ENCODE results near the gene UBL7. TPM values are rescaled to one million over a fixed set of nuclear protein-coding genes. Genes with fewer than 3 reads are reported as not detected.

The UBL7 gene
- total and polyA plus RNA-seq, 2 donors (not counting 1 experiment from before 2014, with no cell fraction given), result 44.4 to 73.9 TPM

- ATAC-seq (ENCODE audit: low read depth) (peak; percentile 19), DNase-seq (peak; percentile 63)
- peak overlapping the region; percentile 49 for H3K9ac ChIP-seq (ENCODE audit: low read length)
- H3K36me3 ChIP-seq (replicated peaks in 1 of 2; ENCODE audit: control extremely low read depth in 1 of 2, control insufficient read depth in 1 of 2, extremely low read depth in 1 of 2, insufficient read depth in 2 of 2, low read length in 1 of 2), result no peaks in the 10 kb centered on the region
- 1% methylated on average over 14 of the region's 16 CpGs for WGBS (ENCODE audit: insufficient coverage)
- intact Hi-C loops (cut with micrococcal nuclease), result loop anchor here (1.0 kb wide), 3 partner anchors 8 to 29 kb away; partner anchors contain the start of gene SEMA7A
- ChIA-PET POLR2A (interaction anchor here (0.7 to 8.4 kb wide), 10 partner anchors 8 to 384 kb away, joined by 3 to 64 read pairs (median 5); partner anchors contain the start of gene SEMA7A), CTCF (interaction anchor here (1.0 to 9.5 kb wide), 12 partner anchors 8 to 384 kb away, joined by 3 to 153 read pairs (median 6); partner anchors contain the start of gene SEMA7A)
- no peaks in the 10 kb centered on the region for H3K9me3 Mint-ChIP-seq (ENCODE audit: insufficient read depth)
- no peak overlapping the region for H2AFZ ChIP-seq (ENCODE audit: insufficient read depth, low read depth, low read length, poor library complexity, severe bottlenecking)
- peaks cover 0 to 4% (median 0%) of the 10 kb centered on the region in 3 donors for H3K9me3 ChIP-seq (ENCODE audit: control extremely low read depth in 1 of 3, control insufficient read depth in 2 of 3, insufficient read depth in 1 of 3, low read length in 2 of 3)
- H3K27ac Mint-ChIP-seq, result peak overlapping the region; percentile 57
- H3K27me3 ChIP-seq (replicated peaks in 1 of 4; ENCODE audit: control extremely low read depth in 1 of 4, control insufficient read depth in 3 of 4, insufficient read depth in 4 of 4, low read length in 3 of 4), result no peaks in the 10 kb centered on the region
- H3K4me1 Mint-ChIP-seq, result peaks cover 89% of the 10 kb centered on the region
- peak overlapping the region; percentile 80 for H3K4me2 ChIP-seq (replicated peaks; ENCODE audit: low read depth, low read length, poor library complexity, severe bottlenecking)
- no peaks in the 10 kb centered on the region for H3K27me3 Mint-ChIP-seq
- H3K27ac ChIP-seq (ENCODE audit: low read length in 2 of 2), result peak overlapping the region; percentile 76
- peak overlapping the region; percentile 49 for H3K4me3 Mint-ChIP-seq
- TF ChIP-seq CTCF (IDR thresholded peaks at IDR 0.05) (no peak), EZH2 (IDR thresholded peaks at IDR 0.05; ENCODE audit: borderline replicate concordance, insufficient read depth, low read depth, low read length, poor library complexity, severe bottlenecking) (no peak)
- peaks cover 69 to 90% of the 10 kb centered on the region in 2 donors for H3K4me1 ChIP-seq (ENCODE audit: control insufficient read depth in 2 of 2, insufficient read depth in 2 of 2, low read length in 2 of 2)
- H4K20me1 ChIP-seq (ENCODE audit: control insufficient read depth, insufficient read depth, low read length, poor library complexity, severe bottlenecking), result no peaks in the 10 kb centered on the region
- peak overlapping the region in 4 of 5 experiments; percentile 16 to 45 (median 37) for H3K4me3 ChIP-seq (ENCODE audit: control extremely low read depth in 1 of 5, extremely low read depth in 1 of 5, insufficient read depth in 1 of 5, low read depth in 2 of 5, low read length in 4 of 5)
- H3K79me2 ChIP-seq (ENCODE audit: control insufficient read depth, insufficient read depth, low read length), result peaks cover 10% of the 10 kb centered on the region
These were observed 56.9 kb downstream of the UBL7 start for GRCh38 chr15:74403991-74404563.

- Histone ChIP-seq H4K20me1 (ENCODE audit: control insufficient read depth, insufficient read depth, low read length, poor library complexity, severe bottlenecking) (no peaks in the 10 kb centered on the region), H3K4me1 (ENCODE audit: control insufficient read depth in 2 of 2, insufficient read depth in 2 of 2, low read length in 2 of 2) (peaks cover 74 to 92% of the 10 kb centered on the region in 2 donors), H3K9ac (ENCODE audit: low read length) (peak overlapping the region; percentile 49), H3K4me3 (ENCODE audit: control extremely low read depth in 1 of 5, extremely low read depth in 1 of 5, insufficient read depth in 1 of 5, low read depth in 2 of 5, low read length in 4 of 5) (peak overlapping the region in 4 of 5 experiments; percentile 16 to 45 (median 37)), H3K27me3 (replicated peaks in 1 of 4; ENCODE audit: control extremely low read depth in 1 of 4, control insufficient read depth in 3 of 4, insufficient read depth in 4 of 4, low read length in 3 of 4) (no peaks in the 10 kb centered on the region), H3K36me3 (replicated peaks in 1 of 2; ENCODE audit: control extremely low read depth in 1 of 2, control insufficient read depth in 1 of 2, extremely low read depth in 1 of 2, insufficient read depth in 2 of 2, low read length in 1 of 2) (no peaks in the 10 kb centered on the region), H3K4me2 (replicated peaks; ENCODE audit: low read depth, low read length, poor library complexity, severe bottlenecking) (peak overlapping the region; percentile 80), H3K9me3 (ENCODE audit: control extremely low read depth in 1 of 3, control insufficient read depth in 2 of 3, insufficient read depth in 1 of 3, low read length in 2 of 3) (peaks cover 0 to 4% (median 0%) of the 10 kb centered on the region in 3 donors), H3K79me2 (ENCODE audit: control insufficient read depth, insufficient read depth, low read length) (peaks cover 10% of the 10 kb centered on the region), H2AFZ (ENCODE audit: insufficient read depth, low read depth, low read length, poor library complexity, severe bottlenecking) (no peak overlapping the region), H3K27ac (ENCODE audit: low read length in 2 of 2) (peak overlapping the region; percentile 76)
- DNase-seq, result no peak
- ChIA-PET CTCF (interaction anchor here (1.0 to 9.5 kb wide), 14 partner anchors 8 to 390 kb away, joined by 3 to 153 read pairs (median 4); partner anchors contain the start of gene SEMA7A), POLR2A (interaction anchor here (0.7 to 8.4 kb wide), 8 partner anchors 9 to 384 kb away, joined by 3 to 64 read pairs (median 10); partner anchors contain the start of gene SEMA7A)
- Mint-ChIP-seq H3K27ac (peak overlapping the region; percentile 57), H3K4me3 (peak overlapping the region; percentile 49), H3K27me3 (no peaks in the 10 kb centered on the region), H3K9me3 (ENCODE audit: insufficient read depth) (no peaks in the 10 kb centered on the region), H3K4me1 (peaks cover 91% of the 10 kb centered on the region)
- TF ChIP-seq CTCF (IDR thresholded peaks at IDR 0.05) (no peak), EZH2 (IDR thresholded peaks at IDR 0.05; ENCODE audit: borderline replicate concordance, insufficient read depth, low read depth, low read length, poor library complexity, severe bottlenecking) (no peak)
- intact Hi-C loops (cut with micrococcal nuclease), result loop anchor here (1.0 kb wide), 2 partner anchors 18 to 30 kb away; partner anchors contain the start of gene SEMA7A
- ATAC-seq (ENCODE audit: low read depth), result peak; percentile 5
- WGBS (ENCODE audit: insufficient coverage), result 14% methylated on average over 7 of the region's 10 CpGs
These were observed 57.4 kb downstream of the UBL7 start for GRCh38 chr15:74403588-74403919.

Measured in B cell (primary cell).